Stomach (tissue), 9 donors: Measurements from ENCODE around the gene NEFH. TPM values are rescaled to one million over a fixed set of nuclear protein-coding genes. Genes with fewer than 3 reads are reported as not detected.

Experiments
- DNase-seq, 2 donors: peaks; one replicate each; pipeline versions ENCODE4 v3.0.0 to v3.0.0-alpha.2; 2013 to 2019
- H3K27ac ChIP-seq, 5 donors: fragments of 200-600 bp in 4 of 5; sonication (generic) in 4 of 5; one replicate each; pipeline ENCODE4 v1.5.1; 2013 to 2019; ENCODE audit warnings: mild to moderate bottlenecking in 1 of 5, moderate library complexity in 1 of 5
- H3K27me3 ChIP-seq, 3 donors: fragments of 200-600 bp; sonication (generic); one replicate each; pipeline ENCODE4 v1.5.1; 2017 to 2019; ENCODE audit warnings: mixed run types in 1 of 3
- H3K36me3 ChIP-seq, 4 donors: fragments of 200-600 bp; sonication (generic); 1 replicate in 3 of 4; 2 replicates in 1 of 4; pipeline ENCODE4 v1.5.1; 2016 to 2019
- H3K4me1 ChIP-seq, 4 donors: fragments of 200-600 bp; sonication (generic); one replicate each; pipeline ENCODE4 v1.5.1; 2016 to 2019
- H3K4me3 ChIP-seq, 4 donors: fragments of 200-600 bp; sonication (generic) in 3 of 4; one replicate each; pipeline ENCODE4 v1.5.1; 2016 to 2019; ENCODE audit warnings: mild to moderate bottlenecking in 1 of 4
- H3K9me3 ChIP-seq, 4 donors: fragments of 200-600 bp; sonication (generic); one replicate each; pipeline ENCODE4 v1.5.1; 2016 to 2019
- EP300 ChIP-seq: sonication (generic); formaldehyde crosslinking; IDR thresholded peaks from one replicate; pipeline ENCODE4 v1.6.1; 2017; ENCODE audit warnings: antibody characterized with exemption
- POLR2A ChIP-seq, 4 donors: fragments of 450-650 bp; IDR thresholded peaks; one replicate each; pipeline ENCODE4 v1.6.1; 2016; ENCODE audit warnings: antibody characterized with exemption in 4 of 4, control low read depth in 2 of 4, mild to moderate bottlenecking in 1 of 4, moderate library complexity in 1 of 4
- POLR2AphosphoS5 ChIP-seq, 3 donors: sonication (generic); formaldehyde crosslinking; IDR thresholded peaks; one replicate each; pipeline ENCODE4 v1.6.1; 2016; ENCODE audit warnings: antibody characterized with exemption in 3 of 3
- WGBS, 5 donors: extraction: QIAGEN DNeasy Blood & Tissue Kit in 3 of 5; methylation state at CpG; one replicate each; pipeline versions ENCODE4 v1.1.5 to v1.1.7; 2013 to 2018; 5-methylcytosine and 5-hydroxymethylcytosine counted together
- intact Hi-C: fragments of 100-400 bp; cut with DNase I; formaldehyde crosslinking; loops from one replicate; pipeline ENCODE4 v1.15.1; 2023; ENCODE audit warnings: low total_unique reads
- polyA plus RNA-seq, 3 donors: library from polyadenylated mRNA; stranded (reverse); fragments of 200-250 nt; gene quantifications; one replicate each; pipeline ENCODE4 v1.2.3, GENCODE V29; 2013
- total RNA-seq, 5 donors: library from RNA; depleted of rRNA; stranded (reverse); fragments of >200 nt; gene quantifications; one replicate each; pipeline versions ENCODE4 v1.1.0 to v1.2.3, GENCODE V29; 2014 to 2016
- TF ChIP-seq, protein P1 (sequence below), 7 experiments: fragments of 450-650 bp in 4 of 7; fragments of 200-600 bp in 3 of 7; sonication (generic) in 3 of 7; IDR thresholded peaks; one replicate each; pipeline ENCODE4 v1.5.1; 2016 to 2019; ENCODE audit warnings: antibody characterized with exemption in 7 of 7, control low read depth in 2 of 7, mild to moderate bottlenecking in 1 of 7
- donor health status: healthy with polysubstance abuse.
- donor health status: Bipolar disorder and iron deficiency.
- donor health status: healthy.

NEFH gene
- total and polyA plus RNA-seq, 8 donors = 0.14 to 2.7 (median 0.43) TPM; not detected in 3

DNA sequence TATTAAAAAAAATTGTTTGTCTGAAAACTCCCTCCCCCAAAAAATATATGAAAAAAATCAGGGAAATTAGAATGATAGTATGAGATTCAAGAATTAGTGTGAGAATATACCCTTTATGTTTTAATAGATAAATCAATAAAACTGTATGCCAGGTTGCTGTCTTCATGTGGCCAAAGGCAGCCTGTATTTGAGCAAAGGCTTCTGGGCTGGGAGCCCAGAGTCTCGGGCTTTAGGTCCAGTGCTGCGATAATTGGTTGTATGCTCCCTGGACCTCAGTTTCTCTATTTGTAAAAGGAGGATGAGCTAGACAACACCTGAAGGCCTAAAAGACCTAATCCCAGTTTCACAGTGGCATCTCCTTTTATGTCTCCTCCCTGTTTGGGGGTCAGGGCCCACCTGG, 43.7 kb downstream of the NEFH start:
- H3K36me3 ChIP-seq = peaks cover 68 to 100% (median 97%) of the 10 kb centered on the region in 4 donors
- no peaks in the 10 kb centered on the region for H3K27me3 ChIP-seq
- TF ChIP-seq, protein P1, sequence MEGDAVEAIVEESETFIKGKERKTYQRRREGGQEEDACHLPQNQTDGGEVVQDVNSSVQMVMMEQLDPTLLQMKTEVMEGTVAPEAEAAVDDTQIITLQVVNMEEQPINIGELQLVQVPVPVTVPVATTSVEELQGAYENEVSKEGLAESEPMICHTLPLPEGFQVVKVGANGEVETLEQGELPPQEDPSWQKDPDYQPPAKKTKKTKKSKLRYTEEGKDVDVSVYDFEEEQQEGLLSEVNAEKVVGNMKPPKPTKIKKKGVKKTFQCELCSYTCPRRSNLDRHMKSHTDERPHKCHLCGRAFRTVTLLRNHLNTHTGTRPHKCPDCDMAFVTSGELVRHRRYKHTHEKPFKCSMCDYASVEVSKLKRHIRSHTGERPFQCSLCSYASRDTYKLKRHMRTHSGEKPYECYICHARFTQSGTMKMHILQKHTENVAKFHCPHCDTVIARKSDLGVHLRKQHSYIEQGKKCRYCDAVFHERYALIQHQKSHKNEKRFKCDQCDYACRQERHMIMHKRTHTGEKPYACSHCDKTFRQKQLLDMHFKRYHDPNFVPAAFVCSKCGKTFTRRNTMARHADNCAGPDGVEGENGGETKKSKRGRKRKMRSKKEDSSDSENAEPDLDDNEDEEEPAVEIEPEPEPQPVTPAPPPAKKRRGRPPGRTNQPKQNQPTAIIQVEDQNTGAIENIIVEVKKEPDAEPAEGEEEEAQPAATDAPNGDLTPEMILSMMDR (IDR thresholded peaks at IDR 0.05) = no peak
- TF ChIP-seq POLR2AphosphoS5 (IDR thresholded peaks at IDR 0.05) (no peak), POLR2A (IDR thresholded peaks at IDR 0.05) (no peak), EP300 (no peak)
- intact Hi-C loops = no loop called here
- 79 to 92% (median 87%) methylated on average over 2 of the region's 2 CpGs for WGBS, 5 donors
- no peak overlapping the region for H3K4me3 ChIP-seq
- H3K27ac ChIP-seq = no peak overlapping the region
- H3K4me1 ChIP-seq = no peaks in the 10 kb centered on the region
- DNase-seq = no peak
- H3K9me3 ChIP-seq = no peaks in the 10 kb centered on the region

- Histone ChIP-seq H3K4me3 (no peak overlapping the region), H3K27me3 (no peaks in the 10 kb centered on the region), H3K4me1 (no peaks in the 10 kb centered on the region), H3K27ac (no peak overlapping the region), H3K9me3 (no peaks in the 10 kb centered on the region), H3K36me3 (peaks cover 65 to 100% (median 97%) of the 10 kb centered on the region in 4 donors)
- intact Hi-C loops = no loop called here
- peak; percentile 27 to 43 for DNase-seq
- no peak for TF ChIP-seq EP300
- TF ChIP-seq, protein P1 (IDR thresholded peaks at IDR 0.05) = peak in 2 of 7 experiments; percentile 7 to 14
- no peak for TF ChIP-seq POLR2AphosphoS5 (IDR thresholded peaks at IDR 0.05)
- no peak for TF ChIP-seq POLR2A (IDR thresholded peaks at IDR 0.05)
- WGBS, 5 donors = 33 to 56% (median 51%) methylated on average over 5 of the region's 5 CpGs
Observed at GRCh38 chr22:29524442-29525191, 44.6 kb downstream of the NEFH start.

- intact Hi-C loops = no loop called here
- H3K4me3 ChIP-seq = no peak overlapping the region
- no peak for TF ChIP-seq POLR2AphosphoS5 (IDR thresholded peaks at IDR 0.05)
- TF ChIP-seq EP300 = no peak
- no peak for TF ChIP-seq POLR2A (IDR thresholded peaks at IDR 0.05)
- TF ChIP-seq, protein P1 (IDR thresholded peaks at IDR 0.05) = no peak
Observed at GRCh38 chr22:29528144-29528543, 48.1 kb downstream of the NEFH start.

DNA sequence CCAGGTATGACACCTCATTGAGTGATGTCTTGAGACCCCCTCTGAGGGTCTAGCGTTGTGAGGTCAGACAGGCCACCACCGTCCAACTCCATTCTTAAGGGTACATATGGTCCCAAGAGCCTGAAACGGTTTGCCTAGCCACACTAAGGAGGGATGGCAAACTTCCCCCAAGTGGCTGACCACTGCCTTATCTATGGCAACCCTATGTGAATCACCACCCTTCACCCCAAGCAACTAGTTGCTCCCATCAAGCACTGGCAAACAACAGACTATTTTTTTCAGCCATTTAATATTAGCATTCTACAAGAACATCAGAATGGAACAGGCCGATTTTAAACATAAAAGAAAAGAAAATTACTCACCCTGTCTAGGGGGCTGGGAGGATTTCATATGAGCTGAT, 50.7 kb downstream of the NEFH start:
- TF ChIP-seq, protein P1 (IDR thresholded peaks at IDR 0.05) = no peak
- TF ChIP-seq POLR2A (IDR thresholded peaks at IDR 0.05) (no peak), POLR2AphosphoS5 (IDR thresholded peaks at IDR 0.05) (no peak), EP300 (no peak)
- no peak for DNase-seq
- Histone ChIP-seq H3K4me1 (no peaks in the 10 kb centered on the region), H3K4me3 (no peak overlapping the region), H3K36me3 (peaks cover 74 to 100% (median 100%) of the 10 kb centered on the region in 4 donors), H3K9me3 (no peaks in the 10 kb centered on the region), H3K27ac (no peak overlapping the region), H3K27me3 (no peaks in the 10 kb centered on the region)
- intact Hi-C loops = no loop called here
- WGBS, 5 donors = 88 to 95% (median 91%) methylated on average over 4 of the region's 4 CpGs

More at GRCh38 chr22:29528144-29528543, 48.1 kb downstream of the NEFH start:
- H3K9me3 ChIP-seq = no peaks in the 10 kb centered on the region
- DNase-seq = no peak
- peak overlapping the region in 1 of 5 donors; percentile 23 for H3K27ac ChIP-seq
- 93 to 96% (median 94%) methylated on average over 7 of the region's 7 CpGs for WGBS, 5 donors
- H3K4me1 ChIP-seq = no peaks in the 10 kb centered on the region
- no peaks in the 10 kb centered on the region for H3K27me3 ChIP-seq
- H3K36me3 ChIP-seq = peaks cover 76 to 100% (median 100%) of the 10 kb centered on the region in 4 donors
